Mesenteric fat pad (tissue), 1 donor: ENCODE measurements around the gene PEPD. TPM values are rescaled to one million over a fixed set of nuclear protein-coding genes. Genes with fewer than 3 reads are reported as not detected.
"Not testable (repeated sequence)": the region's sequence is repeated elsewhere in the genome, so short reads cannot be mapped to it uniquely, and the experiment has no call there.

Source experiments
- DNase-seq: peaks from one replicate; pipeline ENCODE4 v3.0.0-alpha.2; 2020; ENCODE audit warnings: low spot score
- total RNA-seq: library from RNA; stranded (reverse); fragmentation: NEBNext Ultra II Directional; extraction: Animal tissue kit (Norgen Biotek cat#: 25700); gene quantifications from one replicate; pipeline ENCODE4 v1.2.1, GENCODE V29; 2021
- donor health status: DM: yes; HTN: yes; CAD: no.

The PEPD gene
- total RNA-seq, 1 donor from 2014 or later: 97.0 TPM

GRCh38 chr19:33499248-33499647, 22.3 kb downstream of the PEPD start:
- no peak for DNase-seq

GRCh38 chr19:33498391-33499000, 23.1 kb downstream of the PEPD start:
- DNase-seq: no peak

GRCh38 chr19:33497778-33498175, 23.8 kb downstream of the PEPD start:
- DNase-seq: no peak

GRCh38 chr19:33497131-33497777, 24.3 kb downstream of the PEPD start:
- DNase-seq: no peak

- DNase-seq: no peak
These were observed 25.3 kb downstream of the PEPD start for GRCh38 chr19:33496038-33496895.

- no peak for DNase-seq
These were observed 28.0 kb downstream of the PEPD start for GRCh38 chr19:33493401-33494275.

GRCh38 chr19:33492951-33493350, 28.6 kb downstream of the PEPD start:
- no peak for DNase-seq

- no peak for DNase-seq
These were observed 29.5 kb downstream of the PEPD start for GRCh38 chr19:33492090-33492489.

GRCh38 chr19:33490596-33490995, 31.0 kb downstream of the PEPD start:
- DNase-seq: not testable (repeated sequence)

- DNase-seq: no peak
These were observed 31.5 kb downstream of the PEPD start for GRCh38 chr19:33490041-33490451.

GRCh38 chr19:33488826-33489225, 32.8 kb downstream of the PEPD start:
- no peak for DNase-seq

- DNase-seq: no peak
These were observed 33.4 kb downstream of the PEPD start for GRCh38 chr19:33487901-33488800.

GRCh38 chr19:33486936-33487811, 34.4 kb downstream of the PEPD start:
- DNase-seq: no peak

- DNase-seq: no peak
These were observed 35.2 kb downstream of the PEPD start for GRCh38 chr19:33486407-33486806.

GRCh38 chr19:33484226-33484774, 37.3 kb downstream of the PEPD start:
- no peak for DNase-seq

- DNase-seq: no peak
These were observed 39.1 kb downstream of the PEPD start for GRCh38 chr19:33482476-33482875.

- no peak for DNase-seq
These were observed 39.7 kb downstream of the PEPD start for GRCh38 chr19:33481863-33482262.

- not testable (repeated sequence) for DNase-seq
These were observed 42.0 kb downstream of the PEPD start for GRCh38 chr19:33479570-33479969.

- DNase-seq: no peak
These were observed 43.8 kb downstream of the PEPD start for GRCh38 chr19:33477781-33478180.
